GM19193 (cell line): Measurements from ENCODE around the gene MVD.

ENCODE experiments used
- POLR2A ChIP-seq: IDR thresholded peaks from 4 replicates; pipeline ENCODE4 v1.6.1; 2011; ENCODE audit not compliant: insufficient read depth, insufficient read length; ENCODE audit errors: extremely low read depth

The MVD gene, protein sequence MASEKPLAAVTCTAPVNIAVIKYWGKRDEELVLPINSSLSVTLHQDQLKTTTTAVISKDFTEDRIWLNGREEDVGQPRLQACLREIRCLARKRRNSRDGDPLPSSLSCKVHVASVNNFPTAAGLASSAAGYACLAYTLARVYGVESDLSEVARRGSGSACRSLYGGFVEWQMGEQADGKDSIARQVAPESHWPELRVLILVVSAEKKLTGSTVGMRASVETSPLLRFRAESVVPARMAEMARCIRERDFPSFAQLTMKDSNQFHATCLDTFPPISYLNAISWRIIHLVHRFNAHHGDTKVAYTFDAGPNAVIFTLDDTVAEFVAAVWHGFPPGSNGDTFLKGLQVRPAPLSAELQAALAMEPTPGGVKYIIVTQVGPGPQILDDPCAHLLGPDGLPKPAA

DNA sequence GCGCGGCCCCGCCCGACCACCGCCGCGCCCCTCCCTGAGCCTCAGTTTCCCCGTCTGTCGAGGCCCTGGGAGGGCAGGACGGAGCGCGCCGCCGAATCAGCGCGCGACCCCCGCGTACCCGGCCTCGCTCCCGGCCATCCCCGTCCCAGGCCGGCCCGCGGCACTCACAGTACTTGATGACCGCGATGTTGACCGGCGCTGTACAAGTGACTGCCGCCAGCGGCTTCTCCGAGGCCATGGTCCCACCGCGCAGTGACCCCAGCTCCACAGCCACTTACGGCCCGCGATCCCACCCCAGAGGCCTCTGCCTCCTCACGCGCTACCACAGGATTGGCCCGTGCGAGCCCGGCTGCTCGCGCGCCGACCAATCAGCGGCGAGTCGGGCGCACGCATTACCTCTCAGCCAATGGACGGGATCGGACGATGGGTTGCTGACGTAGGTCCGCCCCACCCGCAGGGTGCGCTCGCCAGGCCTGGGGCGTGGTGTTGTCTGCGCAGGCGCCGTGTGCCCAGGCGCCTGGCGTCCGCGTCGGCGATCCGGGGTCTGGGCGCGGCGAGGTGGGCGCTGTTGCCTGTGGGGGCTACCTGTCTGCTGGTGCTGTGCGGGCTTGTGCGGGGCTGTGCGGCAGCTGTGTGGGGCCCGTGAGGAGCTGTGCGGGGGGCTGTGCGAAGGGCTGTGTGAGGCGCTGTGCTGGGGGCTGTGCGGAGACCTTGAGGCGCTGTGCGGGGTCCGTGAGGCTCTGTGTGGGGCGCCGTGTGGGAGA is at the start of gene MVD:
MVD (minus strand) TSS at position 249 of the 764 bp plus-strand sequence; CDS start at position 238, 11 bp downstream.
- TF ChIP-seq POLR2A = peak; percentile 84

DNA sequence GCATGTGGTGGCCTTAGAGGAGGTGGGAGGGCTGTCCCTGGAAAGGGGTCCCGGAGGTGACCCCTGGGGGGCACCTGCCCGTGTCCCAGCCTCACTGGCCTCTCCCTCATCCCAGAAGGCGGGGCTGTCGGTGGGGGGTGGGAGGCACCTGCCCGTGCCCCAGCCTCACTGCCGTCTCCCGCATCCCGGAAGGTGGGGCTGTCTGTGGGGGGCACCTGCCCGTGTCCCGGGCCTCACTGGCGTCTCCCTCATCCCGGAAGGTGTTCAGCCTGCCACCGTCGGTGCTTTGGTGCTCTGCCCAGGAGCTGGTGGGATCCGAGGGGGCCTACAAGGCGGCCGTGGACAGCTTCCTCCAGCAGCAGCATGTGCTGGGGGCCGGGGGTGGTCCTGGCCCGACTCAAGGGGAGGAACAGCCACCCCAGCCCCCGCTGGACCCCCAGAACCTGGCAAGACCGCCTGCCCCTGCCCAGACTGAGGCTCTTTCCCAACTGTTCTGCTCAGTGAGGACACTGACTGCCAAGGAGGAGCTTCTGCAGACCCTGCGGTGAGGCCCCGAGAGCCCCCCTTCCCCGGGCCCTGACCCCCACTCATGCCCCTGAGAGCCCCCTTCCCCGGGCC is 49.6 kb upstream of the MVD start:
- no peak for TF ChIP-seq POLR2A

DNA sequence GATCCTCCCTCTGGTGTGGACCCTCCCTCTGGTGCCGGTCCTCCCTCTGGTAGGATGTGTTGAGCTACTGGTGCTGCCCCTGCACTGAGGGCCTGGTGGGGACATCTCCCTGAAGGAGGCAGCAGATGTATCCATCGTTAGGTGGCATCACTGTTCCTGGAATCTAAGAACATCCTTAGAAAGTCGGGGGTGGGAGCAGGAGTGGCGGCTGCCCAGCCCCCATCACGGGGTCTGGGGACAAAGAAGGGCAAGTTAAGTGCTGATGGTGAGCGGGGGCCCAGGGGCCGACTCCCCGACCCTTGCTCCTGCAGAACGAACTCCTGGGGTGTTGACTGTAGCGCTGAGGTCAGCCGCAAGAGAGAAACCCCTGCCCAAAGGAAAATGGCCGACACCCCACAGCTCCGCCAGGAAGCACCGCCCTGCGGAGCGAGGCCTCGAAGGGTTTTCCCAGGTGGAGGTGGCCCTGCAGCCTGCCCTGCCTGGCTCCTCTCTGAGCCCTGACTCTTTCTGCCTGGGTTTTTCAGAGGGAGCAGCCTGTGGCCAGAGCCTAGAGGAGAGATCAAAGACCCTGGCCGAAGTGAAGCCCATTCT is 49.0 kb upstream of the MVD start:
- no peak for TF ChIP-seq POLR2A

DNA sequence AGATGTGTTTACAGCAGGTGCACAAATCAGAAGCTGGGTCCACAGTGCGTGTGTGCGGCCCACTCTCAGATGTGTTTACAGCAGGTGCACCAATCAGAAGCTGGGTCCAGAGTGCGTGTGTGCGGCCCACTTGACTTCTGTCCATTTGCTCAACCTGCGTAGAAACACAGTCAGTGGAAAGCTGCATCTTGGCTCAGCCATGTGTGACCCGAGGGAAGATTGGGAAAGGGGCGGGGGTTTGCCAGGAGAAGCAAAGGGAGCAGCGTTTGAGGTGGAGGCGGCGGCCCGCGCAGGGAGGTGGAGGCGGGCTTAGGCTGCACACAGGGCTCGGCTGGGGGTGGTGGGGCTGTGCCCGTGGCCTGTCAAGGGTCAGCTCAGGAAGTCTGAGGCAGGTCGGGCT is 47.7 kb upstream of the MVD start:
- TF ChIP-seq POLR2A = no peak

DNA sequence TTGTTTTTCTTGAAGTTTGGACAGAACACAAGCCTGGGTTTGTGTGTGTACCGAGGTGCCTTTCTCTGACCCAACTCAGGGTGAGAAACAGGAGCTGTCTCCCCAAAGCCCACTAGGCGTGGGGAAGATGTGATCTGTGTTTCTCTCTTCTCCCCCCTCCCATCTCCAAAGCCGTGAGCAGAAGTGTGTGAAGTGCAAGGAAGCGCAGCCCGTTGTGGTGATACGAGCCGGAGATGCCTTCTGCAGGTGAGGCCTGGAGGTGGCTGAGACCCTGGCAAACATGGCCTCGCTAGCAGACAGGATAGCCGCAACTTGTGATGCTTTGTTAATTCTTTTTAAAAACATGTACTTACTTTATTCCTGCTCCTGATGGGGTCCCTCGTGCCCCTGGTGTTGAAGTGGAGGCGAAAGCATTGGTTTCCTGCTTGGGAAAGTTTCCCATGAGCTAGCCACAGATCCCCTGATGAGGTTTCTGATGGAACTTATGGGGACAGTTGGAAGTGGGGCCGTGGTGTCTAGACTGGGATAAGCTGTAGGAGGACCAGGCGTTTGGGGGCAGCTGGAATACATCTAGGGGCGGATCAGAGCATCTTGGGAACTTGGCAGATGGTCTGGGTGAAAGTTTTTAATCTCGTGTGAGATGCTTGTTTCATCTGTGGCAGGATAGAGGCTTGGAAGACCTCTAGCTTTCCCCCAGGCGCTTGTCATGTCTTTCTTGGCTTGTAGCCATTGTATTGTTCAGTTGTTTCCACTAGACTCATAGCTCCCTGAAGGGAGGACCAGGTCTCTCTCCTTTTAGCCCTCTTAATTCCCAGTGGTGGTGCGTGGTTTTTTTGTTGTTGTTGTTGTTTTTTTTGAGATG is 44.3 kb upstream of the MVD start:
- no peak for TF ChIP-seq POLR2A

DNA sequence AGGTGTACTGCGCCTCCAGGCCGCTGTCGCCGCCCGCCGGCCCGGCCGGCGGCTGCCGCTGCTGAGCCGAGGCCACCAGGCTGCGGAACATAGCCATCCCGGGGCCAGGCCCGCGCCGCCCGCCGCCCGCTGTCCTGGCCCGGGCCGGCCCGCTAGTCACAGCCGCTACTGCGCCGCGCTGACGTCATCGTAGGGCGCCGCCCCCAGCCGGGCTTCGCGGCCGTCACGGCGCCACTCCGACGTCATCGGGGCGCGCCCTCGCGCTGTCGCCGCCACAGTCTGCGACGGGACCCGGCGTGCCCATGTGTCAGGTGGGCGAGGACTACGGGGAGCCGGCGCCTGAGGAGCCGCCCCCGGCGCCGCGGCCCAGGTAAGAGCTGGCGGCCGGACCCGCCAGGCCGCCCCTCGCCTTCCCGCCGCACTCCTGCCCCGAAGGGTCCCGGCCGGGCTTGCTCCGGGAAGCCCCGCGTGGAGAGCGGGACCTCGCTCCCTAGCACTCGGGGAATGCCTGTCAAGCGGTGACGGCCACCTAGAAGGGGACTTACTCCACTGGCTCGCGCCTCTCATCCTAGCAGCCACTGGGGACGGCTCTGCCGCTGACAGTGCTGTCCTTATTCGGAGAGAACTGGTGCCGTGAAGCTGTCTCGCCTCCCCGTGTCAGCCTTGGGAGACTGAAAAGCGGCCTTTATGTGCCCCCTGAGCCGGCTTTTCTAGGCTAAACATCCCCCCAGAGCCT is 43.5 kb upstream of the MVD start, which contains the start of the genes CTU2 and RNF166:
CTU2 (plus strand) TSS at position 275 of the 736 bp plus-strand sequence; CDS start at position 303, 28 bp downstream.
RNF166 (minus strand) TSS at position 180 of the 736 bp plus-strand sequence; CDS start at position 97, 83 bp downstream.
- TF ChIP-seq POLR2A = peak; percentile 73

DNA sequence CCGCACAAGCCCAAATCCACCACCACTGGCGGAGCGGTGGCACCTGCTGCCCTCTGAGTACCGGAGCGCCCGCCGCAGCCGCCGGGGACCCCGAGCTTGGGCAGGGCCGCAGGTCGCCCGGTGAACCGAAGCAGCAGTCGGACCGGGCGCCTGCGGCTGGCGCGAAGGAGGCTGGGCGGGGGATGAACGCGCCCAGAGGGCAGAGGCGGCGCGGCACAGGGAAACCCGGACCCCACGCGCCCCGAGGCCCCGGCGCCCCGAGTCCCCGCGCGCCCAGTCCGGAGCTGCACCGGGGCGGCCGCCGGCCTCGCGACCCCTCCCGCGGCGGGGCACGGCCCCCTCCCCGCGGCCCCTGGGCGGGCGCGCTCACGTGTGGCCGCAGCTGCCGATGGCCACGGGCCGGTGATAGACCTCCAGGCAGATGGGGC is 42.9 kb upstream of the MVD start:
- TF ChIP-seq POLR2A = no peak

DNA sequence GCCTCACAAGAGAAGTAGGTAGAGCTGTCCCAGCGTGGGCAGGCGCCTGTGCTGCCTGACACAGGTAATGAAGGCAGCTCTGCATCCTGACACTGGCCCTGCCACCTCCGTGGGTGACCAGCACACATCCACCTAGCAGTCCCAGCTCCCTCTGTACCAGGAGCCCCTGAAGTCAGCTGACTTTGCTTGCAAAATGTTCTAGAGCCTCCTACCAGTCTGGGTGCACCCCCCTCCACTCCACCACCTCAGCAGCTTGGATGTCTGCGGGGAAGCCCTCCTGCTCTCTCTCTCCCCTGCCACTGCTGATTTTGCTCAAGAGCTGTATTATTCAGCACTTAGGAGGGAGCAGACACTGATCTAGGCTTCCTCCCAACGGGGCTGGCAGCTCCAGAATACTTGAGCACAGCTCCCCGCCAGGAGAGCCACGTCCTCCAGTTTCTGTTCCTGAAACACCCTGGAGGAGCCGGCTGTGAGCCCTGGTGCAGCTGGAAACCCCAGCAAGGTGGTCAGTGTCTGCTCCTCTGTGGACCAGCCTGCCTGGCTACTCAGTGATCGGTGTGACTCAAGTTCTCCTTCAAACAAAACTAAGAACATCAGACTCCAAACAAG is 42.3 kb upstream of the MVD start:
- TF ChIP-seq POLR2A = no peak

DNA sequence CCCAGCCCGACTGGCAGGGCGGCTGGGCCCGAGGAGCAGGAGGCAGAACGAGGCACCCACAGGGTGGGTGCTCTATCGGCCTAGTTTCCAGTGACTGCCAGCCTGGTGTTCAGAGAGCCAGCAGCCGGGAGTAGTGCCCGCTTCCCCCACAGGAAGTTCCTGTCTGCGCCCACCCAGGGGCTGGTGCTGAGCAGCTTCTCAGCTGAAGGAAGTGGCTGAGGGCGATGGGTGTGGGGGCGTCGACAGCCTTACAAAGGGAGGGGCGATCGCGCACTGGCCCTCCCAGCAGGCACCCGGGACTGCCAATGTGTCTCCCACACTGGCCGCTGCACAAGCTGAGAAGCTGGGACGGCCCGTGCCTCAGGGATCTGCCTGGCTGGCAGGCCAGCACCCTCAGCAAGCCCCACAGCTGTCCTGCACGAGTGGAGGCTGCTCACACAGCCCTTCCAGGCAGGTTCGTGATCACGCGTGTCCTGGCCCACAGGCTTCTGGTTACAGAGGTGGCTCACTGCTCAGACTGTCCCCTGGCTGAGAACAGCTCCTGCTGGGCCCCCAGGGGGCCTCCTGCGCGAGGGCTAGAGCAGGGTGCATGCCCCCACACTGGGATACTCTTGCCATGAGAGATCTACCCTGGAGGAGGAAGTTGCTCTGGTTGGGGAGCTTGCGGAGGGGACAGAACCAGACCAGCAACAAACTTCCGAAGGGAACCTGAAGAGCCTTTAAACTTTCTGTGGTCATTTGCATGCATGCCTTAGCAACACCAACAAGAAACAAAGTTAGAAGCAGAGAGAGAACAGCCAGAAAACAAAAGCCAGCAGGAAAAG is 40.8 kb upstream of the MVD start:
- peak; percentile 41 for TF ChIP-seq POLR2A

DNA sequence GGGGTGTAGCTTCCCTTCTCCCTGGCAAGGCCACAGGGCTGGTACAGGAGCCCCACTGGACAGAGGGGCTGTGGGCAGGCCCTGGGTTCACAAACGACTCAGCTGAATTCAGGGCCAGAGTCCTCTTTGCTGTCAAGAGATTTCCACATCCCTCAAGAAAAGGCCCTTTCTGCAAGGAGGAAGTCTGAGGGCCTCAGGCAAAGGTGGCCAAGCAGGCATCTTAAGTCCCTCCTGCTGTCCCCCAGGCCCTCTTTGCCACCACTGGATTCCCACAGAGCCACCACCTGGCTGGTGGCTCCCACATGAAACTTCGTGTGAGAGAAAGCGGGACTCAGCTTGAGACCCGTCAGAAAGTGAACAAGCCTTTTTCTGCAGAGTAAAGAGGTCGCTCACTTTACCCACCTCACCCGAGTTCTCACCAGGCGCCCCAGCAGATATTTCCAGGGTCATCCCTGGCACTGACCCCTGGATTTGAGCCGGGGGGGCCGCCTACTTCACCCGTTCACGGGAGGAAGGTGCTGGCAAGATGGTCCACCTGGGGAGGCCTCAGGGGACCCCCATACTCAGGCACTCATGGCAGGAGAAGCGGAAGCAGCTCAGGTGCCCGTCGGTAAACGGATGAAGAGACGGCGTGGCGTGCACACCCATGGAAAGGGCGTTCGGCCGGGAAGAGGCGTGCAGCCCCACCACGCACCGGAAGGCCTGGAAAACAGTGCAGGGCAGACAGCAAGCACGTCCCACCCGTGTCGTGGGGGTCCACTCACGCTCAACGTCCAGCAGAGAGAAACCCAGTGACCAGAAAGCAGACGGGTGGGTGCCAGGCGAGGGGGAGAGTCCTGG is 39.7 kb upstream of the MVD start:
- TF ChIP-seq POLR2A = no peak
